Keratinocyte (primary cell): ENCODE results near the gene HOXA5. TPM values are rescaled to one million over a fixed set of nuclear protein-coding genes. Genes with fewer than 3 reads are reported as not detected.

Experiments
- DNase-seq: peaks from one replicate; pipeline ENCODE4 v3.0.0-alpha.2; 2011; ENCODE audit warnings: low read depth, missing footprints, low spot score
- FAIRE-seq: peaks from 2 replicates; lab custom pipeline; 2011; peaks lifted over from hg19 to GRCh38; lab: Jason Lieb, UNC
- H2AFZ ChIP-seq: 2 replicates; pipeline ENCODE4 v1.6.0; 2012; ENCODE audit warnings: low read length, control low read depth, inconsistent platforms; ENCODE audit not compliant: control insufficient read depth
- H3K27ac ChIP-seq: 2 replicates; pipeline ENCODE4 v1.5.1; 2011; ENCODE audit warnings: low read length; ENCODE audit not compliant: control insufficient read depth, insufficient read depth
- H3K27me3 ChIP-seq: 3 replicates; pipeline ENCODE4 v1.6.0; 2011; ENCODE audit warnings: low read length; ENCODE audit not compliant: control insufficient read depth, insufficient read depth; ENCODE audit errors: extremely low read depth
- H3K36me3 ChIP-seq, 2 experiments: 2 replicates in 1 of 2; 3 replicates in 1 of 2; pipeline ENCODE4 v1.5.1; 2011; ENCODE audit warnings: low read length in 2 of 2, mild to moderate bottlenecking in 1 of 2; ENCODE audit not compliant: control insufficient read depth in 2 of 2, insufficient read depth in 2 of 2; ENCODE audit errors: extremely low read depth in 1 of 2
- H3K4me1 ChIP-seq: 3 replicates; pipeline ENCODE4 v1.5.1; 2011; ENCODE audit warnings: low read length; ENCODE audit not compliant: control insufficient read depth, insufficient read depth; ENCODE audit errors: extremely low read depth
- H3K4me2 ChIP-seq: 3 replicates; pipeline ENCODE4 v1.6.0; 2011; ENCODE audit warnings: low read depth, low read length; ENCODE audit not compliant: control insufficient read depth, insufficient read depth; ENCODE audit errors: extremely low read depth
- H3K4me3 ChIP-seq, 3 experiments: fragments of 200-600 bp in 1 of 3; sonication (generic) in 1 of 3; 2 replicates in 2 of 3; 3 replicates in 1 of 3; pipeline ENCODE4 v1.5.1; 2011 to 2016; ENCODE audit warnings: low read length in 3 of 3, mild to moderate bottlenecking in 3 of 3, control low read depth in 2 of 3, inconsistent platforms in 1 of 3, low read depth in 1 of 3, mixed read lengths in 1 of 3, mixed run types in 1 of 3, moderate library complexity in 1 of 3; ENCODE audit not compliant: control insufficient read depth in 2 of 3, insufficient read depth in 2 of 3; ENCODE audit errors: extremely low read depth in 1 of 3
- H3K79me2 ChIP-seq: 2 replicates; pipeline ENCODE4 v1.6.0; 2012; ENCODE audit warnings: low read length; ENCODE audit not compliant: control insufficient read depth, insufficient read depth
- H3K9ac ChIP-seq: 3 replicates; pipeline ENCODE4 v1.6.0; 2011; ENCODE audit warnings: low read length; ENCODE audit not compliant: control insufficient read depth, insufficient read depth; ENCODE audit errors: extremely low read depth
- H3K9me1 ChIP-seq: 3 replicates; pipeline ENCODE4 v1.6.0; 2011; ENCODE audit warnings: low read length; ENCODE audit not compliant: control insufficient read depth, insufficient read depth; ENCODE audit errors: extremely low read depth
- H3K9me3 ChIP-seq: 2 replicates; pipeline ENCODE4 v1.5.1; 2012; ENCODE audit warnings: low read depth, low read length; ENCODE audit not compliant: control insufficient read depth
- H4K20me1 ChIP-seq: 3 replicates; pipeline ENCODE4 v1.6.0; 2011; ENCODE audit warnings: low read length; ENCODE audit not compliant: control insufficient read depth, insufficient read depth; ENCODE audit errors: extremely low read depth
- CTCF ChIP-seq, 3 experiments: IDR thresholded peaks in 1 of 3; conservative IDR thresholded peaks in 1 of 3; optimal IDR thresholded peaks in 1 of 3; 2 replicates in 2 of 3; 3 replicates in 1 of 3; pipeline versions ENCODE3 to v1.5.1; 2011; ENCODE audit warnings: low read length in 3 of 3, mild to moderate bottlenecking in 3 of 3, moderate library complexity in 2 of 3, control low read depth in 1 of 3, inconsistent platforms in 1 of 3; ENCODE audit not compliant: insufficient read depth in 2 of 3; ENCODE audit errors: extremely low read depth in 1 of 3
- EZH2 ChIP-seq: IDR thresholded peaks from one replicate; pipeline ENCODE4 v1.6.1; 2012; ENCODE audit warnings: inconsistent platforms, mild to moderate bottlenecking, low read length, moderate library complexity
- dilution Hi-C: fragments of 300-500 bp; cut with MboI; formaldehyde crosslinking; loops from one replicate; pipeline ENCODE4 v1.7.0; 2020; ENCODE audit warnings: low sequenced_read_pairs; ENCODE audit not compliant: extremely low pct_ligation_motif_present
- polyA plus RNA-seq, 5 experiments: library from polyadenylated mRNA; depleted of rRNA in 3 of 5; stranded (reverse) in 3 of 5; stranded (forward) in 1 of 5; unstranded in 1 of 5; fragments of >200 nt; gene quantifications; 1 replicate in 1 of 5; 2 replicates in 3 of 5; 3 replicates in 1 of 5; pipeline versions ENCODE4 v1.2.1 to v1.2.3, GENCODE V29; 2011 to 2012; ENCODE audit warnings: missing spikeins in 2 of 5, low read depth in 1 of 5, low replicate concordance in 1 of 5

The HOXA5 gene
- polyA plus RNA-seq, 1 donor (not counting 4 experiments of a cell fraction or from before 2014, with no cell fraction given) = 7.1 TPM

- no peaks in the 10 kb centered on the region for H3K79me2 ChIP-seq
- no peak for FAIRE-seq
- no peak overlapping the region for H3K27ac ChIP-seq
Measured at GRCh38 chr7:27186668-27187474, 43.4 kb upstream of the HOXA5 start.

GRCh38 chr7:27185854-27186667 is 42.6 kb upstream of the HOXA5 start:
- Histone ChIP-seq H3K79me2 (no peaks in the 10 kb centered on the region), H3K9ac (no peak overlapping the region), H3K27me3 (peaks cover 87% of the 10 kb centered on the region)

More at GRCh38 chr7:27186668-27187474, 43.4 kb upstream of the HOXA5 start:
- Histone ChIP-seq H3K9ac (no peak overlapping the region), H3K4me3 (no peak overlapping the region), H4K20me1 (no peaks in the 10 kb centered on the region), H3K9me1 (no peaks in the 10 kb centered on the region), H3K36me3 (no peaks in the 10 kb centered on the region), H2AFZ (no peak overlapping the region), H3K27me3 (peaks cover 95% of the 10 kb centered on the region), H3K4me2 (no peak overlapping the region), H3K4me1 (peaks cover 13% of the 10 kb centered on the region), H3K9me3 (no peaks in the 10 kb centered on the region)
- DNase-seq = no peak
- TF ChIP-seq CTCF (optimal IDR thresholded peaks at IDR 0.05 in 1 of 3, IDR thresholded peaks at IDR 0.05 in 1 of 3, conservative IDR thresholded peaks at IDR 0.05 in 1 of 3; ENCODE audit: extremely low read depth in 1 of 3, insufficient read depth in 2 of 3, low read length in 3 of 3) = no peak
- no peak for TF ChIP-seq EZH2
- dilution Hi-C loops = no loop called here

More at GRCh38 chr7:27185854-27186667, 42.6 kb upstream of the HOXA5 start:
- no peaks in the 10 kb centered on the region for H3K36me3 ChIP-seq
- H3K4me2 ChIP-seq = no peak overlapping the region
- peaks cover 13% of the 10 kb centered on the region for H3K4me1 ChIP-seq
- FAIRE-seq = no peak
- H2AFZ ChIP-seq = no peak overlapping the region
- H3K27ac ChIP-seq = no peak overlapping the region
- TF ChIP-seq CTCF (optimal IDR thresholded peaks at IDR 0.05 in 1 of 3, IDR thresholded peaks at IDR 0.05 in 1 of 3, conservative IDR thresholded peaks at IDR 0.05 in 1 of 3; ENCODE audit: extremely low read depth in 1 of 3, insufficient read depth in 2 of 3, low read length in 3 of 3) (no peak), EZH2 (no peak)
- dilution Hi-C loops = no loop called here
- H3K9me3 ChIP-seq = no peaks in the 10 kb centered on the region
- H3K9me1 ChIP-seq = no peaks in the 10 kb centered on the region
- H3K4me3 ChIP-seq = no peak overlapping the region
- DNase-seq = no peak
- no peaks in the 10 kb centered on the region for H4K20me1 ChIP-seq
